C1 segment of cervical spinal cord (tissue), 14 donors: ENCODE data around the gene IL12RB1.

ENCODE experiments used
- DNase-seq, 14 donors: peaks; one replicate each; lab custom pipeline; 2025; lab: John Stamatoyannopoulos, UW

IL12RB1 gene

GRCh38 chr19:18090545-18091216 is 3.9 kb upstream of the IL12RB1 start:
- DNase-seq: peak in 6 of 14 donors; percentile 7 to 50 (median 26)

GRCh38 chr19:18089726-18090125 is 3.0 kb upstream of the IL12RB1 start:
- DNase-seq: peak in 12 of 14 donors; percentile 25 to 87 (median 76)

- DNase-seq: peak in 6 of 14 donors; percentile 14 to 44 (median 20)
Measured at GRCh38 chr19:18089096-18089541, 2.4 kb upstream of the IL12RB1 start.

- no peak for DNase-seq
Measured at GRCh38 chr19:18085702-18086457, 854 bp downstream of the IL12RB1 start.

- no peak for DNase-seq
Measured at GRCh38 chr19:18083929-18084684, 2.6 kb downstream of the IL12RB1 start.

- no peak for DNase-seq
Measured at GRCh38 chr19:18074192-18074591, 12.5 kb downstream of the IL12RB1 start.

- no peak for DNase-seq
Measured at GRCh38 chr19:18073197-18073596, 13.5 kb downstream of the IL12RB1 start.

- no peak for DNase-seq
Measured at GRCh38 chr19:18072335-18072734, 14.4 kb downstream of the IL12RB1 start.

GRCh38 chr19:18070181-18070580 is 16.6 kb downstream of the IL12RB1 start:
- DNase-seq: no peak

GRCh38 chr19:18069383-18069782 is 17.4 kb downstream of the IL12RB1 start:
- no peak for DNase-seq

GRCh38 chr19:18068395-18068794 is 18.3 kb downstream of the IL12RB1 start:
- DNase-seq: no peak

GRCh38 chr19:18065173-18065495 is 21.6 kb downstream of the IL12RB1 start:
- DNase-seq: no peak

GRCh38 chr19:18063463-18063862 is 23.3 kb downstream of the IL12RB1 start:
- DNase-seq: no peak

- no peak for DNase-seq
Measured at GRCh38 chr19:18062028-18062427, 24.7 kb downstream of the IL12RB1 start.

- DNase-seq: no peak
Measured at GRCh38 chr19:18060472-18060871, 26.3 kb downstream of the IL12RB1 start.

- peak in 1 of 14 donors; percentile 3 for DNase-seq
Measured at GRCh38 chr19:18059902-18060301, 26.8 kb downstream of the IL12RB1 start.

- peak in 2 of 14 donors; percentile 2 to 6 for DNase-seq
Measured at GRCh38 chr19:18059297-18059696, 27.4 kb downstream of the IL12RB1 start.

GRCh38 chr19:18058208-18059009 is 28.3 kb downstream of the IL12RB1 start:
- peak in 12 of 14 donors; percentile 20 to 84 (median 74) for DNase-seq

GRCh38 chr19:18057557-18057956 is 29.2 kb downstream of the IL12RB1 start:
- DNase-seq: peak in 11 of 14 donors; percentile 5 to 52 (median 33)

GRCh38 chr19:18055967-18056366 is 30.8 kb downstream of the IL12RB1 start:
- no peak for DNase-seq

GRCh38 chr19:18053576-18054219 is 33.0 kb downstream of the IL12RB1 start:
- no peak for DNase-seq
